ENCODE results near the gene SPAG5.
"Not testable (repeated sequence)": the region's sequence is repeated elsewhere in the genome, so short reads cannot be mapped to it uniquely, and the experiment has no call there.

The SPAG5 gene

GRCh38 chr17:28592260-28592659 lies 6.6 kb downstream of the SPAG5 start:
- no peak overlapping the region for H3K4me3 ChIP-seq (ENCODE audit: low read length)
- no peak for TF ChIP-seq ZNF274 (IDR thresholded peaks at IDR 0.05; ENCODE audit: low read depth, low read length)

GRCh38 chr17:28585851-28586250 lies 13.0 kb downstream of the SPAG5 start:
- no peak overlapping the region for H3K4me3 ChIP-seq (ENCODE audit: low read length)
- TF ChIP-seq ZNF274 (IDR thresholded peaks at IDR 0.05; ENCODE audit: low read depth, low read length): no peak

- no peak overlapping the region for H3K4me3 ChIP-seq (ENCODE audit: low read length)
- TF ChIP-seq ZNF274 (IDR thresholded peaks at IDR 0.05; ENCODE audit: low read depth, low read length): no peak
Measured at GRCh38 chr17:28584434-28584833, 14.4 kb downstream of the SPAG5 start.

- TF ChIP-seq ZNF274 (IDR thresholded peaks at IDR 0.05; ENCODE audit: low read depth, low read length): no peak
- no peak overlapping the region for H3K4me3 ChIP-seq (ENCODE audit: low read length)
Measured at GRCh38 chr17:28582513-28582912, 16.3 kb downstream of the SPAG5 start.

- H3K4me3 ChIP-seq (ENCODE audit: low read length): no peak overlapping the region
- TF ChIP-seq ZNF274 (IDR thresholded peaks at IDR 0.05; ENCODE audit: low read depth, low read length): no peak
Measured at GRCh38 chr17:28580959-28581358, 17.9 kb downstream of the SPAG5 start.

- no peak for TF ChIP-seq ZNF274 (IDR thresholded peaks at IDR 0.05; ENCODE audit: low read depth, low read length)
- no peak overlapping the region for H3K4me3 ChIP-seq (ENCODE audit: low read length)
Measured at GRCh38 chr17:28579526-28579925, 19.3 kb downstream of the SPAG5 start.

GRCh38 chr17:28578246-28579195 lies 20.3 kb downstream of the SPAG5 start:
- H3K4me3 ChIP-seq (ENCODE audit: low read length): no peak overlapping the region

GRCh38 chr17:28577466-28577824 lies 21.4 kb downstream of the SPAG5 start:
- no peak overlapping the region for H3K4me3 ChIP-seq (ENCODE audit: low read length)
- no peak for TF ChIP-seq ZNF274 (IDR thresholded peaks at IDR 0.05; ENCODE audit: low read depth, low read length)

More at GRCh38 chr17:28578246-28579195, 20.3 kb downstream of the SPAG5 start:
- TF ChIP-seq ZNF274 (IDR thresholded peaks at IDR 0.05; ENCODE audit: low read depth, low read length): no peak

GRCh38 chr17:28576758-28577465 lies 21.9 kb downstream of the SPAG5 start, which contains the start of gene ALDOC:
Gene ALDOC (minus strand): TSS chr17:28576895. CDS start chr17:28575532, 1,363 bp downstream.
- no peak for TF ChIP-seq ZNF274 (IDR thresholded peaks at IDR 0.05; ENCODE audit: low read depth, low read length)
- no peak within 1 kb of the TSS; the same call in 1 of the 2 replicates for H3K4me3 ChIP-seq (ENCODE audit: low read length)

GRCh38 chr17:28576016-28576415 lies 22.8 kb downstream of the SPAG5 start:
- H3K4me3 ChIP-seq (ENCODE audit: low read length): not testable (repeated sequence)

- TF ChIP-seq ZNF274 (IDR thresholded peaks at IDR 0.05; ENCODE audit: low read depth, low read length): no peak
- H3K4me3 ChIP-seq (ENCODE audit: low read length): no peak overlapping the region
Measured at GRCh38 chr17:28575126-28575795, 23.6 kb downstream of the SPAG5 start.

GRCh38 chr17:28574526-28574925 lies 24.3 kb downstream of the SPAG5 start:
- no peak for TF ChIP-seq ZNF274 (IDR thresholded peaks at IDR 0.05; ENCODE audit: low read depth, low read length)

GRCh38 chr17:28573966-28574480 lies 24.8 kb downstream of the SPAG5 start:
- H3K4me3 ChIP-seq (ENCODE audit: low read length): no peak overlapping the region
- no peak for TF ChIP-seq ZNF274 (IDR thresholded peaks at IDR 0.05; ENCODE audit: low read depth, low read length)

More at GRCh38 chr17:28574526-28574925, 24.3 kb downstream of the SPAG5 start:
- H3K4me3 ChIP-seq (ENCODE audit: low read length): no peak overlapping the region

GRCh38 chr17:28573521-28573920 lies 25.3 kb downstream of the SPAG5 start:
- H3K4me3 ChIP-seq (ENCODE audit: low read length): no peak overlapping the region
- TF ChIP-seq ZNF274 (IDR thresholded peaks at IDR 0.05; ENCODE audit: low read depth, low read length): no peak
